Neuronal stem cell (in vitro differentiated cells): ENCODE data around the gene BLM.
"Not testable (repeated sequence)": the region's sequence is repeated elsewhere in the genome, so short reads cannot be mapped to it uniquely, and the experiment has no call there.

ENCODE experiments used
- DNase-seq: peaks from one replicate; pipeline ENCODE4 v3.0.0-alpha.2; 2013; ENCODE audit warnings: low spot score
- H2AFZ ChIP-seq: one replicate; pipeline ENCODE4 v1.6.1; 2013; ENCODE audit warnings: mild to moderate bottlenecking, low read length, inconsistent platforms
- H2AK5ac ChIP-seq: 2 replicates; pipeline ENCODE4 v1.6.1; 2013; ENCODE audit warnings: low read depth, mild to moderate bottlenecking, inconsistent platforms, low read length, moderate library complexity, mixed read lengths
- H2BK120ac ChIP-seq: 2 replicates; pipeline ENCODE4 v1.6.1; 2013; ENCODE audit warnings: low read depth, mild to moderate bottlenecking, inconsistent platforms, low read length, moderate library complexity, mixed read lengths
- H2BK12ac ChIP-seq: one replicate; pipeline ENCODE4 v1.6.1; 2013; ENCODE audit warnings: low read length, inconsistent platforms
- H2BK15ac ChIP-seq: 2 replicates; pipeline ENCODE4 v1.6.1; 2013; ENCODE audit warnings: mild to moderate bottlenecking, low read length, inconsistent platforms, mixed read lengths
- H2BK5ac ChIP-seq: one replicate; pipeline ENCODE4 v1.6.1; 2013; ENCODE audit warnings: inconsistent platforms, mild to moderate bottlenecking, low read length, moderate library complexity
- H3K14ac ChIP-seq: one replicate; pipeline ENCODE4 v1.6.1; 2013; ENCODE audit warnings: low read length, inconsistent platforms
- H3K18ac ChIP-seq: 2 replicates; pipeline ENCODE4 v1.6.1; 2013; ENCODE audit warnings: low read length, inconsistent platforms
- H3K23ac ChIP-seq: 2 replicates; pipeline ENCODE4 v1.6.1; 2013; ENCODE audit warnings: low read depth, mild to moderate bottlenecking, mixed read lengths, low read length, inconsistent platforms; ENCODE audit not compliant: poor library complexity
- H3K27ac ChIP-seq: replicated peaks from 3 replicates; pipeline ENCODE4 v1.5.1; 2013; ENCODE audit warnings: low read length, inconsistent platforms
- H3K27me3 ChIP-seq, 3 experiments: 2 replicates each; pipeline ENCODE4 v1.6.1; 2013; ENCODE audit warnings: low read length in 3 of 3, mild to moderate bottlenecking in 2 of 3, inconsistent platforms in 1 of 3, low read depth in 1 of 3, mixed read lengths in 1 of 3, moderate library complexity in 1 of 3; ENCODE audit not compliant: control insufficient read depth in 3 of 3, insufficient read depth in 3 of 3
- H3K36me3 ChIP-seq, 2 donors: replicated peaks in 1 of 2; 2 replicates each; pipeline ENCODE4 v1.6.1; 2013; ENCODE audit warnings: low read length in 2 of 2; ENCODE audit not compliant: control insufficient read depth in 2 of 2, insufficient read depth in 2 of 2
- H3K4ac ChIP-seq: 2 replicates; pipeline ENCODE4 v1.6.1; 2013; ENCODE audit warnings: inconsistent platforms, mild to moderate bottlenecking, low read length, moderate library complexity
- H3K4me1 ChIP-seq, 2 donors: 1 replicate in 1 of 2; 2 replicates in 1 of 2; pipeline ENCODE4 v1.6.1; 2013; ENCODE audit warnings: low read length in 2 of 2, low read depth in 1 of 2; ENCODE audit not compliant: control insufficient read depth in 2 of 2, insufficient read depth in 1 of 2
- H3K4me2 ChIP-seq: one replicate; pipeline ENCODE4 v1.6.1; 2013; ENCODE audit warnings: mild to moderate bottlenecking, low read length, inconsistent platforms; ENCODE audit not compliant: insufficient read depth, poor library complexity, severe bottlenecking
- H3K4me3 ChIP-seq, 2 donors: 2 replicates each; pipeline ENCODE4 v1.5.1; 2013; ENCODE audit warnings: low read length in 2 of 2, mild to moderate bottlenecking in 2 of 2, inconsistent platforms in 1 of 2, moderate library complexity in 1 of 2
- H3K79me1 ChIP-seq: one replicate; pipeline ENCODE4 v1.6.1; 2013; ENCODE audit warnings: low read depth, mild to moderate bottlenecking, inconsistent platforms, low read length, moderate library complexity
- H3K9ac ChIP-seq: one replicate; pipeline ENCODE4 v1.6.1; 2013; ENCODE audit warnings: mild to moderate bottlenecking, low read depth, low read length, inconsistent platforms; ENCODE audit not compliant: poor library complexity
- H3K9me3 ChIP-seq, 2 donors: replicated peaks in 1 of 2; 2 replicates each; pipeline versions ENCODE3 to v1.6.1; 2013; ENCODE audit warnings: low read length in 2 of 2, mild to moderate bottlenecking in 2 of 2, inconsistent platforms in 1 of 2, low read depth in 1 of 2, mixed read lengths in 1 of 2, moderate library complexity in 1 of 2; ENCODE audit not compliant: control insufficient read depth in 2 of 2, insufficient read depth in 1 of 2
- H4K8ac ChIP-seq: one replicate; pipeline ENCODE4 v1.6.1; 2013; ENCODE audit warnings: low read depth, mild to moderate bottlenecking, inconsistent platforms, low read length, moderate library complexity
- H4K91ac ChIP-seq: one replicate; pipeline ENCODE4 v1.6.1; 2013; ENCODE audit warnings: low read length, low read depth, mild to moderate bottlenecking, inconsistent platforms; ENCODE audit not compliant: poor library complexity
- WGBS, 2 donors: extraction: QIAGEN DNeasy Blood & Tissue Kit; methylation state at CpG; one replicate each; pipeline ENCODE4 v1.1.7; 2013; ENCODE audit warnings: missing lambda C conversion rate in 2 of 2, mixed read lengths in 1 of 2; ENCODE audit not compliant: insufficient read length in 2 of 2, insufficient replicate concordance in 1 of 2; ENCODE audit errors: extremely low coverage in 2 of 2; 5-methylcytosine and 5-hydroxymethylcytosine counted together

The BLM gene

GRCh38 chr15:90673357-90673756, 43.8 kb upstream of the BLM start:
- not testable (repeated sequence) for H3K4me3 ChIP-seq, H3K27me3 ChIP-seq, H4K91ac ChIP-seq, H3K4me1 ChIP-seq, H3K9ac ChIP-seq, H3K4me2 ChIP-seq, H3K9me3 ChIP-seq, H3K79me1 ChIP-seq, H2BK12ac ChIP-seq, H2BK15ac ChIP-seq, H3K36me3 ChIP-seq, H2AK5ac ChIP-seq, H3K4ac ChIP-seq, H3K14ac ChIP-seq, H4K8ac ChIP-seq, DNase-seq, H2BK5ac ChIP-seq, H2BK120ac ChIP-seq, H3K18ac ChIP-seq, H3K23ac ChIP-seq, H2AFZ ChIP-seq, H3K27ac ChIP-seq
- no CpG with 5 or more reads among the region's 10 CpGs for WGBS, 2 donors

GRCh38 chr15:90674476-90674875, 42.7 kb upstream of the BLM start:
- Histone ChIP-seq H3K4ac (no peak overlapping the region), H3K27me3 (no peaks in the 10 kb centered on the region), H3K4me1 (no peaks in the 10 kb centered on the region), H2BK15ac (no peak overlapping the region), H4K91ac (no peak overlapping the region), H3K14ac (no peak overlapping the region), H3K9me3 (no peaks in the 10 kb centered on the region), H3K27ac (no peak overlapping the region), H2AK5ac (no peak overlapping the region), H2BK5ac (no peak overlapping the region), H2BK12ac (no peak overlapping the region), H3K9ac (no peak overlapping the region), H3K4me2 (no peak overlapping the region), H2AFZ (no peak overlapping the region), H3K36me3 (no peaks in the 10 kb centered on the region), H3K79me1 (no peaks in the 10 kb centered on the region), H3K23ac (no peak overlapping the region), H3K18ac (no peak overlapping the region), H3K4me3 (no peak overlapping the region), H2BK120ac (no peak overlapping the region), H4K8ac (no peak overlapping the region)
- no peak for DNase-seq
- no CpG with 5 or more reads among the region's 3 CpGs for WGBS, 2 donors

GRCh38 chr15:90675464-90675863, 41.7 kb upstream of the BLM start:
- no peak overlapping the region for H2BK5ac ChIP-seq
- no CpG with 5 or more reads among the region's 5 CpGs for WGBS, 2 donors

GRCh38 chr15:90677807-90678790, 39.0 kb upstream of the BLM start:
- no CpG with 5 or more reads among the region's 12 CpGs for WGBS, 2 donors
- Histone ChIP-seq H3K9ac (no peak overlapping the region), H3K23ac (no peak overlapping the region), H3K18ac (no peak overlapping the region), H2BK12ac (no peak overlapping the region), H3K4me1 (no peaks in the 10 kb centered on the region), H3K27ac (no peak overlapping the region), H3K9me3 (no peaks in the 10 kb centered on the region), H2AFZ (no peak overlapping the region), H2AK5ac (no peak overlapping the region), H2BK5ac (no peak overlapping the region), H3K4me2 (no peak overlapping the region), H3K36me3 (no peaks in the 10 kb centered on the region), H2BK120ac (no peak overlapping the region), H3K4ac (no peak overlapping the region), H2BK15ac (no peak overlapping the region), H3K79me1 (no peaks in the 10 kb centered on the region), H3K4me3 (no peak overlapping the region), H3K14ac (no peak overlapping the region), H4K8ac (no peak overlapping the region), H3K27me3 (no peaks in the 10 kb centered on the region), H4K91ac (no peak overlapping the region)
- DNase-seq: no peak

More at GRCh38 chr15:90675464-90675863, 41.7 kb upstream of the BLM start:
- Histone ChIP-seq H3K36me3 (no peaks in the 10 kb centered on the region), H3K14ac (no peak overlapping the region), H4K8ac (no peak overlapping the region), H2AFZ (no peak overlapping the region), H2BK12ac (no peak overlapping the region), H2AK5ac (no peak overlapping the region), H2BK120ac (no peak overlapping the region), H3K27me3 (no peaks in the 10 kb centered on the region), H4K91ac (no peak overlapping the region), H2BK15ac (no peak overlapping the region), H3K18ac (no peak overlapping the region), H3K27ac (no peak overlapping the region), H3K79me1 (no peaks in the 10 kb centered on the region), H3K4me2 (no peak overlapping the region), H3K9ac (no peak overlapping the region), H3K4me3 (no peak overlapping the region), H3K9me3 (no peaks in the 10 kb centered on the region), H3K4ac (no peak overlapping the region), H3K4me1 (no peaks in the 10 kb centered on the region), H3K23ac (no peak overlapping the region)
- DNase-seq: no peak
